HEK293 (cell line): ENCODE data around the gene RNF148.

Source experiments
- CTCF ChIA-PET: fragments of 350-600 bp; formaldehyde crosslinking; extraction: SDS; loops from one replicate; lab custom pipeline; 2021; ENCODE audit warnings: antibody characterized with exemption; lab: Yijun Ruan, JAX
- POLR2A ChIA-PET: fragments of 300-600 bp; formaldehyde crosslinking; extraction: SDS; loops from one replicate; lab custom pipeline; 2020; ENCODE audit warnings: antibody characterized with exemption, inconsistent platforms; lab: Yijun Ruan, JAX
- H3K27ac ChIP-seq: fragments of 200-500 bp; sonication (Bioruptor generic); 2 replicates; pipeline ENCODE4 v1.5.1; 2014; ENCODE audit warnings: low read depth, low read length, control low read depth, inconsistent platforms; ENCODE audit errors: extremely low read depth
- H3K36me3 ChIP-seq, 2 experiments: fragments of 200-500 bp in 1 of 2; sonication (Bioruptor generic) in 1 of 2; 1 replicate in 1 of 2; 2 replicates in 1 of 2; pipeline ENCODE4 v1.5.1; 2014 to 2017; ENCODE audit warnings: inconsistent platforms in 2 of 2, low read length in 2 of 2; ENCODE audit not compliant: control insufficient read depth in 2 of 2, insufficient read depth in 1 of 2
- H3K4me1 ChIP-seq: fragments of 200-500 bp; sonication (Bioruptor generic); 2 replicates; pipeline ENCODE4 v1.5.1; 2014; ENCODE audit warnings: mild to moderate bottlenecking, low read length, inconsistent platforms; ENCODE audit not compliant: control insufficient read depth, insufficient read depth
- H3K4me3 ChIP-seq: 2 replicates; pipeline ENCODE4 v1.5.1; 2011; ENCODE audit warnings: low read depth, mild to moderate bottlenecking, control low read depth, low read length, moderate library complexity
- H3K9me3 ChIP-seq: fragments of 200-500 bp; sonication (Bioruptor generic); 2 replicates; pipeline ENCODE4 v1.5.1; 2014; ENCODE audit warnings: low read depth, low read length, inconsistent platforms; ENCODE audit not compliant: control insufficient read depth, insufficient read depth
- BCL11A ChIP-seq: fragments of 450-650 bp; formaldehyde crosslinking; IDR thresholded peaks from 2 replicates; pipeline ENCODE4 v1.5.1; 2016; ENCODE audit warnings: low read depth, missing biosample characterization, missing genetic modification characterization
- ZBTB1 ChIP-seq: fragments of 450-650 bp; formaldehyde crosslinking; IDR thresholded peaks from 2 replicates; pipeline ENCODE4 v1.5.1; 2016; ENCODE audit warnings: missing biosample characterization, missing genetic modification characterization
- ZNF121 ChIP-seq: fragments of 450-650 bp; formaldehyde crosslinking; IDR thresholded peaks from 2 replicates; pipeline ENCODE4 v1.5.1; 2016; ENCODE audit warnings: missing biosample characterization, missing genetic modification characterization
- ZNF146 ChIP-seq: fragments of 450-650 bp; formaldehyde crosslinking; IDR thresholded peaks from 2 replicates; pipeline ENCODE4 v1.5.1; 2016; ENCODE audit warnings: missing biosample characterization, missing genetic modification characterization
- ZNF426 ChIP-seq: fragments of 450-650 bp; formaldehyde crosslinking; IDR thresholded peaks from 2 replicates; pipeline ENCODE4 v1.5.1; 2017; ENCODE audit warnings: missing biosample characterization, missing genetic modification characterization, mild to moderate bottlenecking, inconsistent platforms, moderate library complexity
- ZNF521 ChIP-seq: fragments of 450-650 bp; formaldehyde crosslinking; IDR thresholded peaks from 2 replicates; pipeline ENCODE4 v1.5.1; 2017; ENCODE audit warnings: missing biosample characterization, mild to moderate bottlenecking, missing genetic modification characterization
- ZNF548 ChIP-seq: fragments of 450-650 bp; formaldehyde crosslinking; IDR thresholded peaks from 2 replicates; pipeline ENCODE4 v1.5.1; 2016; ENCODE audit warnings: missing biosample characterization, missing genetic modification characterization
- ZNF555 ChIP-seq: fragments of 450-650 bp; formaldehyde crosslinking; conservative IDR thresholded peaks from 2 replicates; pipeline ENCODE4 v1.5.1; 2017; ENCODE audit warnings: missing biosample characterization, mild to moderate bottlenecking, missing genetic modification characterization, inconsistent platforms
- ZNF558 ChIP-seq: fragments of 450-650 bp; formaldehyde crosslinking; IDR thresholded peaks from 2 replicates; pipeline ENCODE4 v1.5.1; 2016; ENCODE audit warnings: missing biosample characterization, missing genetic modification characterization
- ZNF654 ChIP-seq: fragments of 450-650 bp; formaldehyde crosslinking; IDR thresholded peaks from 2 replicates; pipeline ENCODE4 v1.5.1; 2016; ENCODE audit warnings: low read depth, missing biosample characterization, missing genetic modification characterization
- ZNF701 ChIP-seq: fragments of 450-650 bp; formaldehyde crosslinking; IDR thresholded peaks from 2 replicates; pipeline ENCODE4 v1.5.1; 2016; ENCODE audit warnings: missing biosample characterization, missing genetic modification characterization
- TF ChIP-seq, protein P1 (sequence below): fragments of 450-650 bp; formaldehyde crosslinking; IDR thresholded peaks from 2 replicates; pipeline ENCODE4 v1.5.1; 2016; ENCODE audit warnings: missing biosample characterization, missing genetic modification characterization
- TF ChIP-seq, protein P2 (sequence below): fragments of 450-650 bp; formaldehyde crosslinking; IDR thresholded peaks from 2 replicates; pipeline ENCODE4 v1.5.1; 2016; ENCODE audit warnings: missing biosample characterization, missing genetic modification characterization
- TF ChIP-seq, protein P3 (sequence below): fragments of 450-650 bp; formaldehyde crosslinking; IDR thresholded peaks from 2 replicates; pipeline ENCODE4 v1.5.1; 2016; ENCODE audit warnings: missing biosample characterization, missing genetic modification characterization
- TF ChIP-seq, protein P4 (sequence below): fragments of 450-650 bp; IDR thresholded peaks from 2 replicates; pipeline ENCODE4 v1.5.1; 2018; ENCODE audit warnings: missing biosample characterization, missing genetic modification characterization
- TF ChIP-seq, protein P5 (sequence below): fragments of 450-650 bp; formaldehyde crosslinking; IDR thresholded peaks from 2 replicates; pipeline ENCODE4; 2016; ENCODE audit warnings: missing biosample characterization, missing genetic modification characterization

Gene RNF148

DNA sequence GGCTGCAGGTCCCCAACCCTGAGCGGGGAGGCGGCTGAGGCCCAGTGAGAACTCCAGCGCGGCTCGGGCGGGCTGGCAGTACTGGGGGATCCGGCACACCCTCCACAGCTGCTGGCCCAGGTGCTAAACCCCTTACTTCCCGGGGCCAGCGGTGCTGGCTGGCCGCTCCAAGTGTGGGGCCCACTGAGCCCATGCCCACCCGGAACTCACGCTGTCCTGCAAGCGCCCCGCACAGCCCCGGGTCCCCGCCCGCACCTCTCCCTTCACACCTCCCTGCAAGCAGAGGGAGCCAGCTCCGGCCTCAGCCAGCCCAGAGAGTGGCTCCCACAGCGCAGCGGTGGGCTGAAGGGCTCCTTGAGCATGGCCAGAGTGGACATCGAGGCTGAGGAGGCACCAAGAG lies 28.8 kb downstream of the RNF148 start (continued):
- TF ChIP-seq, protein P1, sequence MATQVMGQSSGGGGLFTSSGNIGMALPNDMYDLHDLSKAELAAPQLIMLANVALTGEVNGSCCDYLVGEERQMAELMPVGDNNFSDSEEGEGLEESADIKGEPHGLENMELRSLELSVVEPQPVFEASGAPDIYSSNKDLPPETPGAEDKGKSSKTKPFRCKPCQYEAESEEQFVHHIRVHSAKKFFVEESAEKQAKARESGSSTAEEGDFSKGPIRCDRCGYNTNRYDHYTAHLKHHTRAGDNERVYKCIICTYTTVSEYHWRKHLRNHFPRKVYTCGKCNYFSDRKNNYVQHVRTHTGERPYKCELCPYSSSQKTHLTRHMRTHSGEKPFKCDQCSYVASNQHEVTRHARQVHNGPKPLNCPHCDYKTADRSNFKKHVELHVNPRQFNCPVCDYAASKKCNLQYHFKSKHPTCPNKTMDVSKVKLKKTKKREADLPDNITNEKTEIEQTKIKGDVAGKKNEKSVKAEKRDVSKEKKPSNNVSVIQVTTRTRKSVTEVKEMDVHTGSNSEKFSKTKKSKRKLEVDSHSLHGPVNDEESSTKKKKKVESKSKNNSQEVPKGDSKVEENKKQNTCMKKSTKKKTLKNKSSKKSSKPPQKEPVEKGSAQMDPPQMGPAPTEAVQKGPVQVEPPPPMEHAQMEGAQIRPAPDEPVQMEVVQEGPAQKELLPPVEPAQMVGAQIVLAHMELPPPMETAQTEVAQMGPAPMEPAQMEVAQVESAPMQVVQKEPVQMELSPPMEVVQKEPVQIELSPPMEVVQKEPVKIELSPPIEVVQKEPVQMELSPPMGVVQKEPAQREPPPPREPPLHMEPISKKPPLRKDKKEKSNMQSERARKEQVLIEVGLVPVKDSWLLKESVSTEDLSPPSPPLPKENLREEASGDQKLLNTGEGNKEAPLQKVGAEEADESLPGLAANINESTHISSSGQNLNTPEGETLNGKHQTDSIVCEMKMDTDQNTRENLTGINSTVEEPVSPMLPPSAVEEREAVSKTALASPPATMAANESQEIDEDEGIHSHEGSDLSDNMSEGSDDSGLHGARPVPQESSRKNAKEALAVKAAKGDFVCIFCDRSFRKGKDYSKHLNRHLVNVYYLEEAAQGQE (tag by site-specific recombination), result no peak
- TF ChIP-seq ZNF701 (tag by site-specific recombination), result no peak
- TF ChIP-seq, protein P2, sequence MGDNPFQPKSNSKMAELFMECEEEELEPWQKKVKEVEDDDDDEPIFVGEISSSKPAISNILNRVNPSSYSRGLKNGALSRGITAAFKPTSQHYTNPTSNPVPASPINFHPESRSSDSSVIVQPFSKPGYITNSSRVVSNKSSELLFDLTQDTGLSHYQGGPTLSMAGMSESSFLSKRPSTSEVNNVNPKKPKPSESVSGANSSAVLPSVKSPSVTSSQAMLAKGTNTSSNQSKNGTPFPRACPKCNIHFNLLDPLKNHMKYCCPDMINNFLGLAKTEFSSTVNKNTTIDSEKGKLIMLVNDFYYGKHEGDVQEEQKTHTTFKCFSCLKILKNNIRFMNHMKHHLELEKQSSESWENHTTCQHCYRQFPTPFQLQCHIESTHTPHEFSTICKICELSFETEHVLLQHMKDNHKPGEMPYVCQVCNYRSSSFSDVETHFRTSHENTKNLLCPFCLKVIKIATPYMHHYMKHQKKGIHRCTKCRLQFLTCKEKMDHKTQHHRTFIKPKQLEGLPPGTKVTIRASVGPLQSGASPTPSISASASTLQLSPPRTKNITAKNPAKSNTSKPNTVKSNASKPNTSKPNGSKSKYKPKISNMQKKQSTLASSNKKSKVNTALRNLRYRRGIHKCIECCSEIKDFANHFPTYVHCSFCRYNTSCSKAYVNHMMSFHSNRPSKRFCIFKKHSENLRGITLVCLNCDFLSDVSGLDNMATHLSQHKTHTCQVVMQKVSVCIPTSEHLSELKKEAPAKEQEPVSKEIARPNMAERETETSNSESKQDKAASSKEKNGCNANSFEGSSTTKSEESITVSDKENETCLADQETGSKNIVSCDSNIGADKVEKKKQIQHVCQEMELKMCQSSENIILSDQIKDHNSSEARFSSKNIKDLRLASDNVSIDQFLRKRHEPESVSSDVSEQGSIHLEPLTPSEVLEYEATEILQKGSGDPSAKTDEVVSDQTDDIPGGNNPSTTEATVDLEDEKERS (tag by site-specific recombination), result no peak
- TF ChIP-seq, all 188 proteins: peak for 0

DNA sequence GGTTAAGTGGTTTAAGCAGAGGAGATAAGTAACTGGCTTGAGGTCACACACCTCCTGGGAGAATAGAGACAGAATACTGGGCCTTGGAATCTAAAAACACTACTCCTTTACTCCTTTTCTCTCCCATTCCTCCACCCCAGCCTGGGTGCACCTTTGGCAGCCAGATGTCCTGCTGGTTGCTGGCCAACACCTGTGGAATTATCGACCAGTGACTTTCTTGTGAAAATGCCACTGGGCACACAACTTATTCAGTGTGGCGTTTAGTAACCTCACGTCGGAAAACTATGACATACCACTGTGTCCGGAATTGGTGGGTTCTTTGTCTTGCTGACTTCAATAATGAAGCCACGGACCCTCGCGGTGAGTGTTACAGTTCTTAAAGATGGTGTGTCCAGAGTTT lies 30.2 kb downstream of the RNF148 start:
- H3K36me3 ChIP-seq, result no peaks in the 10 kb centered on the region
- no peak overlapping the region for H3K27ac ChIP-seq
- no peaks in the 10 kb centered on the region for H3K9me3 ChIP-seq
- no peaks in the 10 kb centered on the region for H3K4me1 ChIP-seq
- H3K4me3 ChIP-seq, result no peak overlapping the region
- POLR2A ChIA-PET, result no interaction called here
- CTCF ChIA-PET, result no interaction called here
- TF ChIP-seq ZNF555 (tag by site-specific recombination) (no peak), ZNF548 (tag by site-specific recombination) (no peak), ZBTB1 (no peak)

DNA sequence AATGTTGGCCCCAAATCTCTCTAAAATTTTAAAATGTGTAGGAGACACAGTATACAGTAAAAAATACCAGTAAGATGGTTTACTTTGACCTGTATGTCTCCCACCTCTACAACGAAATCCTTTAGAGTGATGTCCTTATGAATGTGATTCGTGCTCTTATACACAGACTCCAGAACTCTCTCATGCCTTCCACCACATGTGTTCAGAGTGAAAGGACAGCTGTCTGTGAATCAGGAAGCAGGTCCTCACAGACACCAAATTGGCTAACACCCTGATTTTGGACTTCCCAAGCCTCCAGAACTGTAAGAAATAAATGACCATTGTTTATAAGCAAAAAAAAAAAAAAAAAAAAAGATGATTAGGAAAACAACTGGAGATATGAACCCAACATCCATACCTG lies 39.0 kb downstream of the RNF148 start:
- no peaks in the 10 kb centered on the region for H3K36me3 ChIP-seq
- no peaks in the 10 kb centered on the region for H3K9me3 ChIP-seq
- no peaks in the 10 kb centered on the region for H3K4me1 ChIP-seq
- ChIA-PET CTCF (interaction anchor here (0.5 kb wide), 1 partner anchor 23 kb away, joined by 3 read pairs; no protein-coding TSS in a partner anchor), POLR2A (no interaction called here)
- TF ChIP-seq ZNF426 (no peak), ZNF558 (tag by site-specific recombination) (no peak), ZNF121 (tag by site-specific recombination) (no peak), BCL11A (tag by site-specific recombination) (no peak), ZNF654 (tag by site-specific recombination) (no peak), ZNF521 (tag by site-specific recombination) (no peak), ZNF146 (tag by site-specific recombination) (no peak)
- TF ChIP-seq, protein P3, sequence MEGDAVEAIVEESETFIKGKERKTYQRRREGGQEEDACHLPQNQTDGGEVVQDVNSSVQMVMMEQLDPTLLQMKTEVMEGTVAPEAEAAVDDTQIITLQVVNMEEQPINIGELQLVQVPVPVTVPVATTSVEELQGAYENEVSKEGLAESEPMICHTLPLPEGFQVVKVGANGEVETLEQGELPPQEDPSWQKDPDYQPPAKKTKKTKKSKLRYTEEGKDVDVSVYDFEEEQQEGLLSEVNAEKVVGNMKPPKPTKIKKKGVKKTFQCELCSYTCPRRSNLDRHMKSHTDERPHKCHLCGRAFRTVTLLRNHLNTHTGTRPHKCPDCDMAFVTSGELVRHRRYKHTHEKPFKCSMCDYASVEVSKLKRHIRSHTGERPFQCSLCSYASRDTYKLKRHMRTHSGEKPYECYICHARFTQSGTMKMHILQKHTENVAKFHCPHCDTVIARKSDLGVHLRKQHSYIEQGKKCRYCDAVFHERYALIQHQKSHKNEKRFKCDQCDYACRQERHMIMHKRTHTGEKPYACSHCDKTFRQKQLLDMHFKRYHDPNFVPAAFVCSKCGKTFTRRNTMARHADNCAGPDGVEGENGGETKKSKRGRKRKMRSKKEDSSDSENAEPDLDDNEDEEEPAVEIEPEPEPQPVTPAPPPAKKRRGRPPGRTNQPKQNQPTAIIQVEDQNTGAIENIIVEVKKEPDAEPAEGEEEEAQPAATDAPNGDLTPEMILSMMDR (tag by site-specific recombination), result no peak
- TF ChIP-seq, protein P4, sequence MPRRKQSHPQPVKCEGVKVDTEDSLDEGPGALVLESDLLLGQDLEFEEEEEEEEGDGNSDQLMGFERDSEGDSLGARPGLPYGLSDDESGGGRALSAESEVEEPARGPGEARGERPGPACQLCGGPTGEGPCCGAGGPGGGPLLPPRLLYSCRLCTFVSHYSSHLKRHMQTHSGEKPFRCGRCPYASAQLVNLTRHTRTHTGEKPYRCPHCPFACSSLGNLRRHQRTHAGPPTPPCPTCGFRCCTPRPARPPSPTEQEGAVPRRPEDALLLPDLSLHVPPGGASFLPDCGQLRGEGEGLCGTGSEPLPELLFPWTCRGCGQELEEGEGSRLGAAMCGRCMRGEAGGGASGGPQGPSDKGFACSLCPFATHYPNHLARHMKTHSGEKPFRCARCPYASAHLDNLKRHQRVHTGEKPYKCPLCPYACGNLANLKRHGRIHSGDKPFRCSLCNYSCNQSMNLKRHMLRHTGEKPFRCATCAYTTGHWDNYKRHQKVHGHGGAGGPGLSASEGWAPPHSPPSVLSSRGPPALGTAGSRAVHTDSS (tag by site-specific recombination), result no peak
- TF ChIP-seq, protein P5, sequence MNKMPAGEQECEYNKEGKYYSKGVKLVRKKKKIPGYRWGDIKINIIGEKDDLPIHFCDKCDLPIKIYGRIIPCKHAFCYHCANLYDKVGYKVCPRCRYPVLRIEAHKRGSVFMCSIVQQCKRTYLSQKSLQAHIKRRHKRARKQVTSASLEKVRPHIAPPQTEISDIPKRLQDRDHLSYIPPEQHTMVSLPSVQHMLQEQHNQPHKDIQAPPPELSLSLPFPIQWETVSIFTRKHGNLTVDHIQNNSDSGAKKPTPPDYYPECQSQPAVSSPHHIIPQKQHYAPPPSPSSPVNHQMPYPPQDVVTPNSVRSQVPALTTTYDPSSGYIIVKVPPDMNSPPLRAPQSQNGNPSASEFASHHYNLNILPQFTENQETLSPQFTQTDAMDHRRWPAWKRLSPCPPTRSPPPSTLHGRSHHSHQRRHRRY, result no peak
- no peak overlapping the region for H3K27ac ChIP-seq
- no peak overlapping the region for H3K4me3 ChIP-seq
